GM18909 (cell line): Measurements from ENCODE around the gene TPP1.

ENCODE experiments used
- ATAC-seq: cut with Tn5 transposase; IDR thresholded peaks from one replicate; pipeline ENCODE4 v1.9.1; 2021; ENCODE audit warnings: mild to moderate bottlenecking; ENCODE audit not compliant: unreplicated experiment, poor library complexity

Gene TPP1

DNA sequence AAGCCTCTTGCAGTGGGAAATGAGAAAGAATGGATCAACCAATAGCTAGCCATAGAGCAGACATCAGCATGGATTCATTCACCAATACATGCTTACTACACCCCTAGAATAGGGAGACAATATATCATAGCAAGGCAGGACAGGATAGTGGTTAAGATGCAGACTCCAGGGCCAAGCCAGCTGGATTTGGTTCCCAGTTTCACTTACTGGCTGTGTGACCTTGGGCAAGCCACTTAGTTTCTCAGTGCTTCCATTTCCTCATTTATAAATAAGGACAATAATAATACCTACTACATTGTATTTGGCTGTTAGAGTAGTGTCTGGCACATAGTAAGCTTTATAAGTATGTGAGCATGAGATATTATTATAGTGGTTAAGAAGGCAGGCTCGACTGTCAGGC, 29.3 kb upstream of the TPP1 start:
- no peak for ATAC-seq

DNA sequence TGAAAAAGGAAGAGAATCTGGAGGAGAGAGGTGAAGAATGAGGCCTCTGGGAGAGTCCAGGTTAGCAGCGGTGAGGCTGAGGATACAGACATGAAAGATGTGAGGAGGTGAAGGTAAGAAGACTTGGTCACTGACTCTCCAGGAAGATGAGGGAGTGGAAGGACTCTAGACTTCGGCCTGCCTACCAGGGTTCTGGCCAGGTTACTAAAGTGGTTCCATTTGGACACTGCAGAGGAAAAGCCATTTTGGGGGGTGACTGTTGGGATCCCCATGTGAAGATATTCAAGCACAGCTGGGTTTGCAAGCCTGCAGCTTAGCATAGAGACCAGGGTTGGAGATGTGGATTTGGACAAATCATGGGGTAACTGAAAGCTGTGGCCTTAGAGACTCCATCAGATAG, 28.6 kb upstream of the TPP1 start:
- no peak for ATAC-seq

DNA sequence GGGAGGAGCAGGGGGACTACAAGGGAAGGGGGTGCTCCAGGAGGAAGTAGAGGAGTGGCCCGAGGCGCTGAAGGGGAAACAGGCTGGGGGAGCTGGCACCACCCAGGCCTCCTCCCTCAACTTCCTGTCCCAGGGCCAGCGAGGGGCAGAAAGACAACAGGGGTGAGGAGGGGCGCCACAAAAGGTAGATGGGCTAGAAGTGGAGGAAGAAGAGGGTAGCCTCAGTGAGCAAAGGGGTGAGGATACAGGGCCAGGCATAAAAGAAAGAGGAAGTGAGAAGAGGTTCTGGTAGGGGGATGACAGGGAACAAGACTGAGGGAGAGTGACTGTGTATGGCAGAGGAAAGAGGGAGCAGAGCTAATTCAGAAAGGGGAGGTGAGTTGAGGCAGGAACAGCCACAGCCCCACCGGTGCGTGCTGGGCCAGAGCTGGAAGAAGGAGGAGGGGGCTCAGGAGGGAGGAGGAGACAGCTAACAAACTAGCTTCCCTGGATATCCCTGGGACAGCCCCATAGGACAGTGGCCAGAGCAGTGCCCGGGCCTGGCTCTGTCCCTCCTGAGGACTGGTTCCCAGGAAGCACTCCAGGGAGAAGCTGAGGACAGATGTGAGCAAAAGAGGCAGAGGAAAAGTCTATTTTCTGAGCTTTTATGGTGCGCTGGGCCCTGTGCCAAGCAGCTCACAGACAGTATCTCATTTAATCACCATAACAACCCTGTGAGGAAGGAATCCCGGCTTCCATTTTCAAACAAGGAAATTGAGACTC, 27.9 kb upstream of the TPP1 start:
- ATAC-seq, result peak; percentile 90

GRCh38 chr11:6646576-6646917, 27.3 kb upstream of the TPP1 start:
- no peak for ATAC-seq

GRCh38 chr11:6646071-6646470, 26.8 kb upstream of the TPP1 start:
- ATAC-seq, result peak; percentile 40

GRCh38 chr11:6642957-6643356, 23.7 kb upstream of the TPP1 start:
- ATAC-seq, result no peak

GRCh38 chr11:6640985-6641701, 21.9 kb upstream of the TPP1 start:
- ATAC-seq, result no peak

- no peak for ATAC-seq
Measured at GRCh38 chr11:6640036-6640984, 21.1 kb upstream of the TPP1 start.

- no peak for ATAC-seq
Measured at GRCh38 chr11:6638429-6638828, 19.2 kb upstream of the TPP1 start.

DNA sequence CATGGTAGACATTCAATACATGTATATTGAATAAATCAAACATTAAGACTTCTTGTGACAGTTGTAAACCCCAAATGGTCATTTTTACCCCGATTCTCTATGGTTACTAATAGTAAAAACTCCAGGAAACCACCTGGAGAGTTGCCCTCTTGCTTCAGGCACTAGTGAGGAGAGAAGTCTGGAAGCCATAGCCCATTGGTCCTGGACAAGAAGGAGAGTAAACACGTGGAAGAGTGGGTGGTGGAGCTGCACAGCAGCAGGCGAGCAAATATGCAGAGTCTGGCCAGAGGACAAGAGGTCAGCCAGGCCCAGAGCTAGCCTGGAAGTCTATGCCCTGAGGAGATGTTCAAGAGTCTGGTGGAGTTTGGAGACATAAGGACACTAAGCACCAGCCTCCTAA, 18.6 kb upstream of the TPP1 start:
- ATAC-seq, result no peak

GRCh38 chr11:6636480-6636879, 17.3 kb upstream of the TPP1 start:
- no peak for ATAC-seq

GRCh38 chr11:6635082-6635932, 16.1 kb upstream of the TPP1 start:
- ATAC-seq, result no peak

GRCh38 chr11:6634534-6634933, 15.3 kb upstream of the TPP1 start:
- ATAC-seq, result no peak

DNA sequence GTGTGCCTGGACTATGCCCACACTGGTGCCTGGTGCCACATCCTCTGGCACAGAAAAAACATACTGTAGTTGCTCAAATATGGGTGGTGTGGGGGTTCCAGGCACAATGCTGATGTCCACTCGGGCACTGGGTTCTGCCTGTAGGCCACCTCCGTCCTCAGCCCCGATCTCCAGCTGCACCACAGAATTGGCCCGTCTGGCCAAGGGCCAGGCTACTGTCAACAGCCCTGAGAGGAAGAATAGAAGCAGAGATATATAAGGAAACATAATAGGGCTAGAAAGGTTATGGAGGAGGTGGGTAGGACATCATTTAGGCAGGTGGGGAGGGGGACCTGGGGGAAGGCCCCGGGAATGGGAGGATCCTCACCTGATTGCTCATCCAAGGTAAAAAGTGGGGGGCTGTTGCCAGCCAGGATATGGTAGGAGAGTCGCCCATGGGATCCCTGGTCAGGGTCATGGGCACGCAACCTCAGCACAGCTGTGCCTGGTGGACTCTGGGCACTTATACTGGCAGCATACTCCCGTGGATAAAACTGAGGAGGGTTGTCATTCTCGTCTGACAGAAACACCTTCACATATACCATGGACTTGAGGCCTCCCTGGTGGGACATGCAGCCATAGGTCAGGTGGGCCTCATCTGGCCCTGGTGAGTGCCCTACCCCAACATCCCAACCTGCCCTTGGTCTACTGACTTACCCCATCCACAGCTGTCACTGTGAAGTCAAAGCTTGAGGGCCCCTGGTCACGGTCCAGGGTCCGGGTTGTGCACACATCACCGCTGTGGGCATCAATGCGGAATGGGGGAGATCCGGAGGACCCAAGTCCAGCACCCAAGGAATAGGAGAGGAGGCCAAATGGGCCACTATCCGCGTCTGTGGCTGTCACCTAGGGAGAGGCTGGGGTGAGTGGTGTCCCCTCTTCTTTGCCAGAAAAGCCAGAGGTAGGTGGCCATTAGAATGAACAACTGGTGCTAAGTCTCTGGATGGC, 14.5 kb upstream of the TPP1 start:
- no peak for ATAC-seq

- ATAC-seq, result no peak
Measured at GRCh38 chr11:6632116-6633073, 13.2 kb upstream of the TPP1 start.

- no peak for ATAC-seq
Measured at GRCh38 chr11:6631361-6631890, 12.2 kb upstream of the TPP1 start.

DNA sequence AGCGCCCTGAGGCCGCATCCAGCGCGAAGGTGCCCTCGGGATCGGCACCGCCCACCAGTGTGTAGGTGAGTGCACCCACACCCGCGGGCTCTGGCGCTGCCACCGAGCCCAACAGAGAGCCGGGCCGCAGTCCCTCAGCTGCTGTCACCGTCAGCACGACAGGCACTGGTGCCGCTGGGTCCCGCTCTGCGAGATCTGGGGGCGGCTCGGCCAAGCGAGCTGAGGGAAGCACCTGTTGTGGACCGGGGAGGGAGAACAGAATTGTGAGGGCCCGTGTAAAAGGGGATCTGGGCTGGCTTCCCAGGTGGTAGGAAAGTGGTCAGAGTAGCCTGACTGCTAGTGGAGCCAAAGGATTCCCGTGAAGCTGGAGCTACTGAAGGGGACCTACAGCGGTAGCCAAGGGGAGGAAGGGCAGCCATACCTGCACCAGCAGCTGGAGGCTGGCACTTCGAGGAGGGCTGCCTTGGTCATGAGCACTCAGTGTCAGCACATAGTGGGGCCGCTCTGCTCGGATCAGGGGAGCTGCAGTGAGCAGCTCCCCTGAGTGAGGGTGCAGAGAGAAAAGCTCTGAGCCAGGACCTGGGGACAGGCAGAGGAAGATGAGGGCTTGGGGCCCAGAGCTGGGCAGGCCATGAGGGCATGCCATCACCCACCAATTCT, 11.5 kb upstream of the TPP1 start:
- no peak for ATAC-seq
